OCI-LY1 (cell line): ENCODE results near the gene GJC1.
"Not testable (repeated sequence)": the region's sequence is repeated elsewhere in the genome, so short reads cannot be mapped to it uniquely, and the experiment has no call there.

ENCODE experiments used
- H2AFZ ChIP-seq: fragments of 200-600 bp; sonication (generic), shearing (Covaris generic); 2 replicates; pipeline ENCODE4 v1.6.0; 2014; ENCODE audit warnings: antibody characterized with exemption, mild to moderate bottlenecking, low read length
- H3F3A ChIP-seq: fragments of 200-600 bp; sonication (generic), shearing (Covaris generic); 2 replicates; pipeline ENCODE4 v1.6.0; 2014; ENCODE audit warnings: mild to moderate bottlenecking, antibody characterized with exemption, low read length, moderate library complexity; ENCODE audit not compliant: insufficient read depth
- H3K27ac ChIP-seq: fragments of 200-600 bp; sonication (generic); 2 replicates; pipeline ENCODE4 v1.5.1; 2014; ENCODE audit warnings: low read length, mixed run types, mild to moderate bottlenecking, low read depth; ENCODE audit not compliant: poor library complexity, severe bottlenecking
- H3K27me3 ChIP-seq: fragments of 200-600 bp; sonication (generic); 2 replicates; pipeline ENCODE4 v1.6.0; 2014; ENCODE audit warnings: antibody characterized with exemption, mild to moderate bottlenecking, low read length, moderate library complexity; ENCODE audit not compliant: insufficient read depth
- H3K36me3 ChIP-seq: fragments of 200-600 bp; sonication (generic); 2 replicates; pipeline ENCODE4 v1.6.1; 2014; ENCODE audit warnings: mild to moderate bottlenecking, antibody characterized with exemption, low read length, moderate library complexity, mixed read lengths; ENCODE audit not compliant: insufficient read depth
- H3K4me1 ChIP-seq: fragments of 200-600 bp; sonication (generic); 2 replicates; pipeline ENCODE4 v1.5.1; 2014; ENCODE audit warnings: mild to moderate bottlenecking, low read length, moderate library complexity; ENCODE audit not compliant: insufficient read depth, severe bottlenecking
- H3K4me2 ChIP-seq: fragments of 200-600 bp; sonication (generic), shearing (Covaris generic); 2 replicates; pipeline ENCODE4 v1.6.1; 2014; ENCODE audit warnings: low read length
- H3K4me3 ChIP-seq: fragments of 200-600 bp; sonication (generic); 2 replicates; pipeline ENCODE4 v1.5.1; 2014; ENCODE audit warnings: low read length, low read depth, mild to moderate bottlenecking, mixed read lengths; ENCODE audit not compliant: poor library complexity, severe bottlenecking
- H3K79me2 ChIP-seq: fragments of 200-600 bp; shearing (Covaris generic); 2 replicates; pipeline ENCODE4 v1.6.1; 2016; ENCODE audit warnings: mixed run types, low read length, mixed read lengths; ENCODE audit not compliant: insufficient read depth
- H3K9ac ChIP-seq: fragments of 200-600 bp; sonication (generic), shearing (Covaris generic); 2 replicates; pipeline ENCODE4 v1.6.1; 2014; ENCODE audit warnings: mild to moderate bottlenecking, low read length, mixed read lengths
- H3K9me2 ChIP-seq: fragments of 200-600 bp; sonication (generic), shearing (Covaris generic); 2 replicates; pipeline ENCODE4 v1.6.1; 2014; ENCODE audit warnings: low read depth, mild to moderate bottlenecking, low read length, mixed read lengths
- H3K9me3 ChIP-seq: fragments of 200-600 bp; shearing (Covaris generic); 2 replicates; pipeline ENCODE4 v1.6.1; 2014; ENCODE audit warnings: low read length, mixed read lengths
- H4K20me1 ChIP-seq: fragments of 200-600 bp; sonication (generic), shearing (Covaris generic); 2 replicates; pipeline ENCODE4 v1.6.0; 2016; ENCODE audit warnings: mild to moderate bottlenecking, low read length; ENCODE audit not compliant: insufficient read depth
- CTCF ChIP-seq: fragments of 200-600 bp; sonication (generic), shearing (Covaris generic); IDR thresholded peaks from 2 replicates; pipeline ENCODE4 v1.5.1; 2017; ENCODE audit warnings: mild to moderate bottlenecking, antibody characterized with exemption, low read length, moderate library complexity, mixed read lengths
- EZH2 ChIP-seq: fragments of 200-600 bp; sonication (generic), shearing (Covaris generic); IDR thresholded peaks from 2 replicates; pipeline ENCODE4 v1.8.0; 2017; ENCODE audit warnings: borderline replicate concordance, mixed run types, mild to moderate bottlenecking, antibody characterized with exemption, low read length, moderate library complexity, mixed read lengths

The GJC1 gene

GRCh38 chr17:44820631-44821212 is 9.4 kb downstream of the GJC1 start:
- no peaks in the 10 kb centered on the region for H3K27me3 ChIP-seq
- H3K4me1 ChIP-seq, result peaks cover under 1% of the 10 kb centered on the region
- H4K20me1 ChIP-seq, result no peaks in the 10 kb centered on the region
- no peak overlapping the region for H3K9ac ChIP-seq
- H3K9me3 ChIP-seq, result no peaks in the 10 kb centered on the region
- no peaks in the 10 kb centered on the region for H3K9me2 ChIP-seq
- peaks cover 80% of the 10 kb centered on the region for H3K79me2 ChIP-seq
- no peak overlapping the region for H3K27ac ChIP-seq
- H3F3A ChIP-seq, result no peaks in the 10 kb centered on the region
- peaks cover 16% of the 10 kb centered on the region for H3K36me3 ChIP-seq
- no peak overlapping the region for H2AFZ ChIP-seq
- no peak overlapping the region for H3K4me3 ChIP-seq
- TF ChIP-seq CTCF (no peak), EZH2 (no peak)
- H3K4me2 ChIP-seq, result no peak overlapping the region

- not testable (repeated sequence) for H3K9me2 ChIP-seq, H2AFZ ChIP-seq, H3K9ac ChIP-seq, H3F3A ChIP-seq, H4K20me1 ChIP-seq, H3K27me3 ChIP-seq, H3K4me2 ChIP-seq, H3K4me3 ChIP-seq, H3K9me3 ChIP-seq, H3K27ac ChIP-seq, H3K4me1 ChIP-seq
- Histone ChIP-seq H3K79me2 (peaks cover 67% of the 10 kb centered on the region), H3K36me3 (peaks cover 15% of the 10 kb centered on the region)
Measured at GRCh38 chr17:44818508-44818907, 11.6 kb downstream of the GJC1 start.

- H3K27me3 ChIP-seq, result no peaks in the 10 kb centered on the region
- TF ChIP-seq CTCF (no peak), EZH2 (no peak)
- H3K27ac ChIP-seq, result no peak overlapping the region
- H3K4me1 ChIP-seq, result peaks cover 9% of the 10 kb centered on the region
- H2AFZ ChIP-seq, result no peak overlapping the region
- H3K79me2 ChIP-seq, result peaks cover 21% of the 10 kb centered on the region
- H3K9me3 ChIP-seq, result no peaks in the 10 kb centered on the region
- H3K4me3 ChIP-seq, result no peak overlapping the region
- 0 out of 2 replicates have a peak, but pooled peaks cover 3% of the 10 kb centered on the region for H3K36me3 ChIP-seq
- no peak overlapping the region for H3K4me2 ChIP-seq
- no peaks in the 10 kb centered on the region for H3F3A ChIP-seq
- no peak overlapping the region for H3K9ac ChIP-seq
- H3K9me2 ChIP-seq, result no peaks in the 10 kb centered on the region
- H4K20me1 ChIP-seq, result no peaks in the 10 kb centered on the region
Measured at GRCh38 chr17:44812263-44812662, 17.8 kb downstream of the GJC1 start.

GRCh38 chr17:44808656-44809388 is 21.3 kb downstream of the GJC1 start:
- not testable (repeated sequence) for H2AFZ ChIP-seq, H3K79me2 ChIP-seq, H3K27me3 ChIP-seq, H3K4me3 ChIP-seq, H4K20me1 ChIP-seq, H3K9me2 ChIP-seq, H3K4me2 ChIP-seq, H3K27ac ChIP-seq, H3K4me1 ChIP-seq, H3K9ac ChIP-seq, H3K9me3 ChIP-seq, H3F3A ChIP-seq
- peaks cover 26% of the 10 kb centered on the region for H3K36me3 ChIP-seq
